ENCODE data around the gene FRMPD4. TPM values are rescaled to one million over a fixed set of nuclear protein-coding genes. Genes with fewer than 3 reads are reported as not detected.

The FRMPD4 gene
- total and polyA plus RNA-seq, 2 donors (not counting 3 experiments of a cell fraction or from before 2014, with no cell fraction given) = not detected

- DNase-seq (ENCODE audit: low read depth, low spot score) = no peak
- ChIA-PET CTCF (no interaction called here), POLR2A (no interaction called here)
- dilution Hi-C loops (cut with MboI; ENCODE audit: extremely low pct_ligation_motif_present, low sequenced_read_pairs) = no loop called here
- Histone ChIP-seq H3K36me3 (ENCODE audit: control insufficient read depth in 2 of 2, extremely low read depth in 1 of 2, insufficient read depth in 2 of 2, low read length in 2 of 2) (no peaks in the 10 kb centered on the region), H3K9me1 (replicated peaks; ENCODE audit: control insufficient read depth, extremely low read depth, insufficient read depth, low read length) (no peaks in the 10 kb centered on the region), H3K4me2 (ENCODE audit: insufficient read depth, low read length) (no peak overlapping the region), H3K4me1 (ENCODE audit: control insufficient read depth, extremely low read depth, insufficient read depth, low read length) (no peaks in the 10 kb centered on the region), H3K79me2 (ENCODE audit: control insufficient read depth, insufficient read depth, low read length) (no peaks in the 10 kb centered on the region), H3K9ac (replicated peaks; ENCODE audit: extremely low read depth, insufficient read depth, low read length) (no peak overlapping the region), H3K27me3 (ENCODE audit: control insufficient read depth in 2 of 2, insufficient read depth in 2 of 2, low read length in 2 of 2) (no peaks in the 10 kb centered on the region), H3K27ac (ENCODE audit: insufficient read depth, low read depth, low read length) (no peak overlapping the region), H4K20me1 (replicated peaks; ENCODE audit: control insufficient read depth, extremely low read depth, insufficient read depth, low read length) (no peaks in the 10 kb centered on the region), H3K4me3 (replicated peaks in 1 of 3; ENCODE audit: insufficient read depth in 1 of 3, low read depth in 1 of 3, low read length in 3 of 3) (no peak overlapping the region), H2AFZ (ENCODE audit: low read depth, low read length) (no peak overlapping the region), H3K9me3 (replicated peaks; ENCODE audit: control insufficient read depth, insufficient read depth, low read length) (no peaks in the 10 kb centered on the region)
- intact Hi-C loops (cut with micrococcal nuclease) = no loop called here
- no peak for FAIRE-seq
- TF ChIP-seq MAX (IDR thresholded peaks at IDR 0.05; ENCODE audit: insufficient read depth, insufficient read length) = no peak
- no peak for TF ChIP-seq EZH2 (IDR thresholded peaks at IDR 0.05; ENCODE audit: borderline replicate concordance, low read depth, low read length, severe bottlenecking)
- TF ChIP-seq MYC (IDR thresholded peaks at IDR 0.05; ENCODE audit: low read depth, low read length) = no peak
- no peak for TF ChIP-seq POLR2AphosphoS5 (IDR thresholded peaks at IDR 0.05; ENCODE audit: insufficient read depth, low read depth, low read length)
- TF ChIP-seq GATA2 (IDR thresholded peaks at IDR 0.05; ENCODE audit: insufficient read depth, insufficient read length, low read depth, low read length) = no peak
- TF ChIP-seq POLR2A (IDR thresholded peaks at IDR 0.05; ENCODE audit: low read depth, low read length) = no peak
- BruUV-seq (replicated peaks) = no TSS peak
These were observed 177.3 kb downstream of the FRMPD4 start for GRCh38 chrX:12315526-12315925.

- intact Hi-C loops (cut with micrococcal nuclease) (no loop called here), dilution Hi-C loops (cut with MboI; ENCODE audit: extremely low pct_ligation_motif_present, low sequenced_read_pairs) (no loop called here)
- H3K27me3 ChIP-seq (ENCODE audit: control insufficient read depth in 2 of 2, insufficient read depth in 2 of 2, low read length in 2 of 2) = no peaks in the 10 kb centered on the region
- H3K9me3 ChIP-seq (replicated peaks; ENCODE audit: control insufficient read depth, insufficient read depth, low read length) = no peaks in the 10 kb centered on the region
- FAIRE-seq = no peak
- no peak overlapping the region for H3K9ac ChIP-seq (replicated peaks; ENCODE audit: extremely low read depth, insufficient read depth, low read length)
- no peaks in the 10 kb centered on the region for H3K9me1 ChIP-seq (replicated peaks; ENCODE audit: control insufficient read depth, extremely low read depth, insufficient read depth, low read length)
- no peaks in the 10 kb centered on the region for H3K79me2 ChIP-seq (ENCODE audit: control insufficient read depth, insufficient read depth, low read length)
- no TSS peak for BruUV-seq (replicated peaks)
- H3K36me3 ChIP-seq (ENCODE audit: control insufficient read depth in 2 of 2, extremely low read depth in 1 of 2, insufficient read depth in 2 of 2, low read length in 2 of 2) = no peaks in the 10 kb centered on the region
- H3K27ac ChIP-seq (ENCODE audit: insufficient read depth, low read depth, low read length) = no peak overlapping the region
- ChIA-PET POLR2A (no interaction called here), CTCF (no interaction called here)
- no peak overlapping the region for H3K4me2 ChIP-seq (ENCODE audit: insufficient read depth, low read length)
- no peak for DNase-seq (ENCODE audit: low read depth, low spot score)
- H2AFZ ChIP-seq (ENCODE audit: low read depth, low read length) = no peak overlapping the region
- H4K20me1 ChIP-seq (replicated peaks; ENCODE audit: control insufficient read depth, extremely low read depth, insufficient read depth, low read length) = no peaks in the 10 kb centered on the region
- H3K4me3 ChIP-seq (replicated peaks in 1 of 3; ENCODE audit: insufficient read depth in 1 of 3, low read depth in 1 of 3, low read length in 3 of 3) = no peak overlapping the region
- no peaks in the 10 kb centered on the region for H3K4me1 ChIP-seq (ENCODE audit: control insufficient read depth, extremely low read depth, insufficient read depth, low read length)
- TF ChIP-seq CTCF (IDR thresholded peaks at IDR 0.05; ENCODE audit: extremely low read depth in 1 of 2, insufficient read depth in 1 of 2, low read depth in 1 of 2, low read length in 2 of 2) (no peak), POLR2A (IDR thresholded peaks at IDR 0.05; ENCODE audit: low read depth, low read length) (no peak)
These were observed 180.8 kb downstream of the FRMPD4 start for GRCh38 chrX:12319003-12319519.
